A549 treated with ZK216348 at 1 μM for 4 hours (cell line): ENCODE results near the gene ZC3H12A. TPM values are rescaled to one million over a fixed set of nuclear protein-coding genes. Genes with fewer than 3 reads are reported as not detected.

ENCODE experiments used
- total RNA-seq: library from RNA; stranded (reverse); fragments of 200-300 nt; extraction: Qiagen RNA extraction; gene quantifications from 5 replicates; pipeline ENCODE4 v1.2.3, GENCODE V29; 2022; ENCODE audit warnings: low read depth

The ZC3H12A gene
- 22.1 to 41.3 TPM (median 32.9 TPM) in 5 replicates for total RNA-seq

DNA sequence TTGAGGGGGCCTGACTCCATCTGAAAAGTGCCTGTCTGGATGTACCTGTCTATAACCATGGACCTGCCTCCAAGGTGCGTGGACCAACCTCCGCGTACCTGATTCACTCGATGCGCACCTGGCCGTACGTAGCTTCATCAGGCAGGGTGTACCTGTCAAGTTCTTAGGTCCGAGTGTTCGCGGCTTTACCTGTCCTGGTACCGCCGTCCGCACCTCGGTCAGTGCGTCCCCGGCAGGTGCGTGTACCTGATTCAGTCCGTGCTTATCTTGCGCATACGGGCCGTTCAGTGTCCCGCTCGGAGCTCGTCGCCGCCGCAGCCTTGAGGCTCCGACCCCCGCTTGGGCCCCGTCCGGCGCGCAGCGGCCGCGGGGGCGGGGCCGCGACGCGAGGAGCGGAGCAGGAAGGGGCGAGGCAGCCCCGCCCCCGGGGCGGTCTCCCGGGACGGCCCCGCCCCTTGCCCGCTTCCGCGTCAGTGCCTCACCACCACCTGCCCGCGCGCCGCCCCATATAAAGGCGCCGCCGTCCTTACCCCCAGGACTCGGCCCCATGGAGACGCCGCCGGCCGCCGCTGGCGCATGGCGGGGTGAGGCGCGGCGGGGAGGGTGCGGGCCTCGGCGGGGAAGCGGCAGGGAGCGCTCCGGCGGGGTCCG lies at the start of gene ZC3H12A:
ZC3H12A (plus strand) TSS at position 535 of the 651 bp plus-strand sequence. CDS start 917 bp downstream, outside the sequence.

DNA sequence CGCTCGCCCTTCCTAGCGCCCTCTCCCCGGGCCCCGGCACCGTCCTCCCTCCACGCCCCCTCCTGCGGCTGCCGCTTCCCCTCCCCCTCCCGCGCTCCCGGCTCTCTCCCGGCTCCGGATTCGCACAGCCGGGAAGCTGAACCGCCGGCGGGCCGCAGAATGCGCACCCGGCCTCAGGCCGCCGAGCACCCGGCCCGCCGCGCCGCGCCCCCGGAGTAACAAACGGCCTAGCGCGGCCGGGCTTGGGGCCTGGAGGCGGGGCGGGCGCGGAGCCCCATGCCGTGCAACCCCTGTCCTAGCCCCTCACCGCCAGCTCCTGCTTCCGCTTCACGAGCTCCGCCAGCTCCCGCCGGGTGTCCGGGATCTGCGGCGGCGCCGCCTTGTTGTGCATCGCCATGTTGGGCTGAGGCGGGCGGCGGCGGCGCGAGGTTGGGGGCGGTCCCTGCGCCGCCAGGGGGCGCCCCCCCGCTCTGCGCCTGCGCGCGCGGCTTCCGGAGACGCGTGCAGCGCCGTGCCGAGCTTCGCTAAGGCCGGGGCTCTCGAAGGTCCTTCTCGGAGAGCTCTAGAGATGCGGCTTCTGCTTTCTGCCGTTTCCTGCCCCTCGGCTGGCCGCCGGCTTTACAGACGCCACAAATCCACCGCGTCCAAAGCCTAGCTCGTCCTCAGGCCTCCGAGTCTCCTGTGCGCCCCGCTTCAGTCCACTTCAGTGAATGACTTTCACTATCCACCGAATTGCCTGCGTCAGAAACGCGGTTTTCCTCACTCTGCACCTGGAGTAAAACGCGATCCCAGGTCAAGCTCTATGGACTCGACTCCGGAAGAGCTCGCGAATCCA lies 40.2 kb downstream of the ZC3H12A start, which contains the start of gene MEAF6:
MEAF6 (minus strand) TSS at position 417 of the 835 bp plus-strand sequence; CDS start at position 397, 20 bp downstream.

Other genes with a start within 250 kb of the ZC3H12A start
- gene MEAF6, start 40.2 kb downstream of the ZC3H12A start, total RNA-seq = 39.4 to 56.3 TPM (median 41.9 TPM) in 5 replicates
- gene SNIP1, start 79.7 kb downstream of the ZC3H12A start, total RNA-seq = 8.3 to 13.6 TPM (median 10.8 TPM) in 5 replicates
- gene DNALI1, start 82.4 kb downstream of the ZC3H12A start, total RNA-seq = 0.30 TPM in 1 of 5 replicates, not detected in the others
- gene GNL2, start 121.4 kb downstream of the ZC3H12A start, total RNA-seq = 50.4 to 74.7 TPM (median 58.2 TPM) in 5 replicates
- gene RSPO1, start 160.3 kb downstream of the ZC3H12A start, total RNA-seq = 0.09 to 0.13 TPM (median 0.12 TPM) in 4 of 5 replicates, not detected in the other
- 44.6 to 52.4 TPM (median 46.6 TPM) in 5 replicates for gene CDCA8, start 217.9 kb downstream of the ZC3H12A start, total RNA-seq